Measurements from ENCODE around the gene CIB4.

- TF ChIP-seq CTCF (IDR thresholded peaks at IDR 0.05) (no peak), POLR2AphosphoS5 (IDR thresholded peaks at IDR 0.05; ENCODE audit: insufficient read depth in 1 of 2, low read depth in 1 of 2) (no peak)
These were observed 6.0 kb upstream of the CIB4 start for GRCh38 chr2:26646986-26647672.

Data from vagina (tissue), 2 donors.